CMK (cell line): Measurements from ENCODE around the gene COBLL1.
"Not testable (repeated sequence)": the region's sequence is repeated elsewhere in the genome, so short reads cannot be mapped to it uniquely, and the experiment has no call there.

ENCODE experiments used
- DNase-seq: peaks from one replicate; pipeline ENCODE4 v3.0.0-alpha.2; 2010; ENCODE audit warnings: low read depth

Gene COBLL1

GRCh38 chr2:164710837-164711765, 130.5 kb downstream of the COBLL1 start:
- DNase-seq: no peak

- DNase-seq: not testable (repeated sequence)
Measured at GRCh38 chr2:164710252-164710836, 131.3 kb downstream of the COBLL1 start.

- no peak for DNase-seq
Measured at GRCh38 chr2:164706522-164706921, 135.1 kb downstream of the COBLL1 start.

- DNase-seq: no peak
Measured at GRCh38 chr2:164705412-164706167, 136.0 kb downstream of the COBLL1 start.

- no peak for DNase-seq
Measured at GRCh38 chr2:164703915-164704706, 137.5 kb downstream of the COBLL1 start.

- DNase-seq: no peak
Measured at GRCh38 chr2:164701565-164701964, 140.1 kb downstream of the COBLL1 start.

- no peak for DNase-seq
Measured at GRCh38 chr2:164700390-164700789, 141.2 kb downstream of the COBLL1 start.

GRCh38 chr2:164697688-164698461, 143.7 kb downstream of the COBLL1 start:
- no peak for DNase-seq

GRCh38 chr2:164696634-164697033, 145.0 kb downstream of the COBLL1 start:
- DNase-seq: no peak

GRCh38 chr2:164694275-164694695, 147.3 kb downstream of the COBLL1 start:
- DNase-seq: no peak

GRCh38 chr2:164693834-164694233, 147.8 kb downstream of the COBLL1 start:
- DNase-seq: no peak

- DNase-seq: no peak
Measured at GRCh38 chr2:164693390-164693789, 148.2 kb downstream of the COBLL1 start.

GRCh38 chr2:164692958-164693357, 148.7 kb downstream of the COBLL1 start:
- DNase-seq: no peak

- DNase-seq: no peak
Measured at GRCh38 chr2:164692114-164692513, 149.5 kb downstream of the COBLL1 start.

GRCh38 chr2:164691346-164691887, 150.2 kb downstream of the COBLL1 start:
- no peak for DNase-seq

GRCh38 chr2:164690361-164690760, 151.3 kb downstream of the COBLL1 start:
- DNase-seq: no peak

GRCh38 chr2:164688896-164689419, 152.7 kb downstream of the COBLL1 start:
- DNase-seq: no peak

- no peak for DNase-seq
Measured at GRCh38 chr2:164681009-164681408, 160.6 kb downstream of the COBLL1 start.

- no peak for DNase-seq
Measured at GRCh38 chr2:164678631-164679149, 162.9 kb downstream of the COBLL1 start.

- DNase-seq: no peak
Measured at GRCh38 chr2:164677733-164678132, 163.9 kb downstream of the COBLL1 start.
